Panc1 (cell line): ENCODE data around the gene BPNT1. TPM values are rescaled to one million over a fixed set of nuclear protein-coding genes. Genes with fewer than 3 reads are reported as not detected.

Source experiments
- ATAC-seq: fragments of 200-7000 bp; cut with Tn5 transposase; 2 replicates; pipeline ENCODE4 v1.9.1; 2020; ENCODE audit warnings: mild to moderate bottlenecking, moderate library complexity
- BruUV-seq: library from RNA; stranded (reverse); fragments of 400-500 nt; replicated peaks from 2 replicates; lab custom pipeline; 2021; lab: Mats Ljungman, UMichigan
- CTCF ChIA-PET: fragments of 300-600 bp; sonication (Branson Sonifier 250); formaldehyde crosslinking; loops from one replicate; lab custom pipeline; 2022; ENCODE audit warnings: antibody characterized with exemption; lab: Charles Lee
- POLR2A ChIA-PET: fragments of 300-600 bp; sonication (Branson Sonifier 250); formaldehyde crosslinking; loops from one replicate; lab custom pipeline; 2022; ENCODE audit warnings: antibody characterized with exemption; lab: Charles Lee
- DNase-seq: peaks from one replicate; pipeline ENCODE4 v3.0.0-alpha.2; 2010; ENCODE audit warnings: low read depth, low spot score
- H3K27ac ChIP-seq: 2 replicates; pipeline ENCODE4 v1.5.1; 2011; ENCODE audit warnings: mild to moderate bottlenecking, low read length, inconsistent platforms
- H3K27me3 ChIP-seq: fragments of 200-500 bp; sonication (Bioruptor generic); 2 replicates; pipeline ENCODE4 v1.6.0; 2014; ENCODE audit warnings: low read length, inconsistent platforms; ENCODE audit not compliant: control insufficient read depth, insufficient read depth
- H3K36me3 ChIP-seq: fragments of 200-500 bp; sonication (Bioruptor generic); 2 replicates; pipeline ENCODE4 v1.5.1; 2014; ENCODE audit warnings: inconsistent platforms, mild to moderate bottlenecking, low read length, moderate library complexity; ENCODE audit not compliant: control insufficient read depth, insufficient read depth
- H3K4me1 ChIP-seq: 2 replicates; pipeline ENCODE4 v1.5.1; 2011; ENCODE audit warnings: inconsistent platforms, mild to moderate bottlenecking, low read length, moderate library complexity; ENCODE audit not compliant: control insufficient read depth, insufficient read depth
- H3K4me3 ChIP-seq, 2 experiments: 2 replicates each; pipeline ENCODE4 v1.5.1; 2011 to 2012; ENCODE audit warnings: low read depth in 2 of 2, low read length in 2 of 2, mild to moderate bottlenecking in 2 of 2, inconsistent platforms in 1 of 2, moderate library complexity in 1 of 2
- H3K9me3 ChIP-seq: fragments of 200-500 bp; sonication (Bioruptor generic); 2 replicates; pipeline ENCODE4 v1.5.1; 2014; ENCODE audit warnings: low read depth, mild to moderate bottlenecking, inconsistent platforms, low read length, moderate library complexity; ENCODE audit not compliant: control insufficient read depth, insufficient read depth
- POLR2AphosphoS5 ChIP-seq: IDR thresholded peaks from 2 replicates; pipeline ENCODE4 v1.6.1; 2012; ENCODE audit warnings: mild to moderate bottlenecking, low read depth, low read length, moderate library complexity
- REST ChIP-seq, 2 experiments: IDR thresholded peaks; 2 replicates each; pipeline ENCODE4 v1.6.1; 2011 to 2012; ENCODE audit warnings: low read depth in 2 of 2, control low read depth in 1 of 2, low read length in 1 of 2, mild to moderate bottlenecking in 1 of 2, moderate library complexity in 1 of 2; ENCODE audit not compliant: insufficient read depth in 1 of 2
- SIN3A ChIP-seq: IDR thresholded peaks from 2 replicates; pipeline ENCODE4 v1.6.1; 2012; ENCODE audit warnings: low read depth, mild to moderate bottlenecking, low read length, moderate library complexity, borderline replicate concordance; ENCODE audit not compliant: insufficient read depth
- TCF7L2 ChIP-seq: IDR thresholded peaks from 2 replicates; pipeline ENCODE4 v1.6.1; 2011; ENCODE audit warnings: mild to moderate bottlenecking, low read depth, low read length, inconsistent platforms
- in situ Hi-C: cut with HindIII; loops from 2 replicates; pipeline ENCODE4 v1.10.0; 2016; ENCODE audit warnings: low sequenced_read_pairs, low pct_unique_long_range_greater_than_20kb
- intact Hi-C: fragments of 100-400 bp; cut with micrococcal nuclease; formaldehyde crosslinking; loops from one replicate; pipeline ENCODE4 v1.10.0; 2022; ENCODE audit not compliant: unreplicated experiment
- total RNA-seq: library from RNA; stranded (reverse); gene quantifications from one replicate; pipeline ENCODE4 v1.2.1, GENCODE V29; 2021; ENCODE audit not compliant: unreplicated experiment
- TF ChIP-seq, protein P1 (sequence below): fragments of 450-650 bp; IDR thresholded peaks from 2 replicates; pipeline ENCODE4 v1.5.1; 2017; ENCODE audit warnings: mild to moderate bottlenecking

Gene BPNT1
- total RNA-seq, 1 experiment from 2014 or later = 20.8 TPM

DNA sequence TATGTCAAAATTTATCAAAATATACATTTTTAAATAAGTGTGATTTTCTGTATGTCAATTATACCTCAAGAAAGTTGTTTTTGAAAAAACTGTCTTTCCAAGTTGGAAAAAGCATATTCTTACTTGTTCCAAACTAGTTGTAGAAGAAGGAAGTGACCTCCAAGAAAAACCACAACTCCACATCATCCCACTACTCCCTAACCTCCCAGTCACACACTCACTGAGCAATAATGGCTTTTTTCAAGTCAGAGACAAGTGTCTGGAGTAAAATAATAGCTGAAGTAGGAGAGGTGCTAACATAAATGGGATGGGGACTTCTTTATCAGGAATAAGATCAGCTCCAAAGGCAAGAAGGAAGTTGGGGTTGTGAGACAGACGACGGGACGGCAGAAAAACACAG is 56.7 kb downstream of the BPNT1 start:
- no peak overlapping the region for H3K4me3 ChIP-seq
- TF ChIP-seq SIN3A = no peak
- TF ChIP-seq, protein P1, sequence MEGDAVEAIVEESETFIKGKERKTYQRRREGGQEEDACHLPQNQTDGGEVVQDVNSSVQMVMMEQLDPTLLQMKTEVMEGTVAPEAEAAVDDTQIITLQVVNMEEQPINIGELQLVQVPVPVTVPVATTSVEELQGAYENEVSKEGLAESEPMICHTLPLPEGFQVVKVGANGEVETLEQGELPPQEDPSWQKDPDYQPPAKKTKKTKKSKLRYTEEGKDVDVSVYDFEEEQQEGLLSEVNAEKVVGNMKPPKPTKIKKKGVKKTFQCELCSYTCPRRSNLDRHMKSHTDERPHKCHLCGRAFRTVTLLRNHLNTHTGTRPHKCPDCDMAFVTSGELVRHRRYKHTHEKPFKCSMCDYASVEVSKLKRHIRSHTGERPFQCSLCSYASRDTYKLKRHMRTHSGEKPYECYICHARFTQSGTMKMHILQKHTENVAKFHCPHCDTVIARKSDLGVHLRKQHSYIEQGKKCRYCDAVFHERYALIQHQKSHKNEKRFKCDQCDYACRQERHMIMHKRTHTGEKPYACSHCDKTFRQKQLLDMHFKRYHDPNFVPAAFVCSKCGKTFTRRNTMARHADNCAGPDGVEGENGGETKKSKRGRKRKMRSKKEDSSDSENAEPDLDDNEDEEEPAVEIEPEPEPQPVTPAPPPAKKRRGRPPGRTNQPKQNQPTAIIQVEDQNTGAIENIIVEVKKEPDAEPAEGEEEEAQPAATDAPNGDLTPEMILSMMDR = no peak
- TF ChIP-seq REST (IDR thresholded peaks at IDR 0.05; ENCODE audit: insufficient read depth in 1 of 2, low read depth in 2 of 2, low read length in 1 of 2) = no peak
- no peak for TF ChIP-seq TCF7L2
- no peak for TF ChIP-seq POLR2AphosphoS5
- DNase-seq (no peak), ATAC-seq (no peak)
- no TSS peak for BruUV-seq
- H3K4me1 ChIP-seq = no peaks in the 10 kb centered on the region
- in situ Hi-C loops = no loop called here
- ChIA-PET CTCF (no interaction called here), POLR2A (interaction anchor here (0.6 kb wide), 1 partner anchor 43 kb away, joined by 14 read pairs; no protein-coding TSS in a partner anchor)
- no peak overlapping the region for H3K27ac ChIP-seq
- H3K36me3 ChIP-seq = peaks cover 51% of the 10 kb centered on the region
- intact Hi-C loops = no loop called here
- no peaks in the 10 kb centered on the region for H3K27me3 ChIP-seq
- no peaks in the 10 kb centered on the region for H3K9me3 ChIP-seq

DNA sequence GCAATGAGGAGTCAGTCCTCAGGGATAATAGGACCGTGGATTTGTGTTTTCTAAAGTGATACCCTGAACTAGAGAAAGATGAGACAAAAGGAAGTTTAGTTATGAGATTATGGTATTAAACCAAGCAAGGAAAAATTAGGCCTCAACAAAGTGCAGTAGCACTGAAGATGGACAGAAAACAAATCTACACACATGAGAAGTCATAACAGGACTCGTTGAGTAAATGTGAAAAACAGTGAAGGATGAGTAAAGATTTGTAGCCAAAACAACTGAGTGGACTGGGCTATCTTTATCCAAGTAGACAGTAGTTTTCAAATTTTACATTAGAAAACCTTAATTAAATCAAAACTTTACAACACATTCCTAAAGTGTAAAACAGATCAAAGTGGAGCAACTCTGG is 58.3 kb downstream of the BPNT1 start:
- TF ChIP-seq REST (IDR thresholded peaks at IDR 0.05; ENCODE audit: insufficient read depth in 1 of 2, low read depth in 2 of 2, low read length in 1 of 2) (no peak), POLR2AphosphoS5 (no peak), TCF7L2 (no peak), SIN3A (no peak)
- TF ChIP-seq, protein P1 = no peak
- CTCF ChIA-PET = no interaction called here
- ATAC-seq = no peak
- Histone ChIP-seq H3K36me3 (peaks cover 51% of the 10 kb centered on the region), H3K4me3 (no peak overlapping the region), H3K27me3 (no peaks in the 10 kb centered on the region), H3K27ac (no peak overlapping the region), H3K4me1 (no peaks in the 10 kb centered on the region), H3K9me3 (no peaks in the 10 kb centered on the region)
- TSS peak; percentile 11 for BruUV-seq
- in situ Hi-C loops (no loop called here), intact Hi-C loops (no loop called here)
- POLR2A ChIA-PET = no interaction called here
- DNase-seq = no peak
